PFSK-1 (cell line): ENCODE measurements around the gene ADAMTSL4.

Experiments
- FOXP2 ChIP-seq: optimal IDR thresholded peaks from 2 replicates; pipeline ENCODE3; 2011; ENCODE audit warnings: borderline replicate concordance, control low read depth, inconsistent platforms; ENCODE audit not compliant: insufficient read depth; ENCODE audit errors: extremely low read length, extremely low read depth
- POLR2AphosphoS5 ChIP-seq: IDR thresholded peaks from 2 replicates; pipeline ENCODE4 v1.6.1; 2012; ENCODE audit warnings: low read depth, mild to moderate bottlenecking, control low read depth, low read length, moderate library complexity
- SIN3A ChIP-seq: IDR thresholded peaks from 2 replicates; pipeline ENCODE4 v1.6.1; 2012; ENCODE audit warnings: mild to moderate bottlenecking, low read length, moderate library complexity, borderline replicate concordance; ENCODE audit not compliant: insufficient read depth
- TAF1 ChIP-seq: IDR thresholded peaks from 2 replicates; pipeline ENCODE4 v1.6.1; 2012; ENCODE audit warnings: low read length, control low read depth, borderline replicate concordance; ENCODE audit not compliant: insufficient read depth
- TF ChIP-seq, protein P1 (sequence below), 2 experiments: IDR thresholded peaks; 2 replicates each; pipeline versions ENCODE4 v1.6.1 to v1.8.0; 2011 to 2012; ENCODE audit warnings: low read depth in 2 of 2, low read length in 2 of 2, control low read depth in 1 of 2, inconsistent platforms in 1 of 2, mild to moderate bottlenecking in 1 of 2, moderate library complexity in 1 of 2; ENCODE audit not compliant: insufficient read depth in 1 of 2

The ADAMTSL4 gene

DNA sequence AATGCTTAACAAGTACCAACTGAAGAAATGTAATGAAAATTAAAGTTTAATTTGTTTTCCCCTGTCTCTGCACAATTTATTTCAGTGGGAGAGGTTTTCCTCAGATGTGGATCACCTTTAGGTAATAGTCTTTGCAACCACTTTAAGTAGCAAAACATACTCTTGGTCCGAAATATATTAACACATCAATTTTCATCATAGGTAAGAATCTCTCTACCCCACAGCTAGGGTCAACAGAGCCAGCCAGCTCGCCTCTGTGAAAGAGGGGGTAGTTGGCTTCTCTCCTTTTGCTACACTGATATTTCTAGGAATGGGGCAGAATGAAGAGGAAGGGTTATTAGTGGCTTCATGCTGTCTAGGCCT is 55.0 kb downstream of the ADAMTSL4 start:
- TF ChIP-seq, protein P1, sequence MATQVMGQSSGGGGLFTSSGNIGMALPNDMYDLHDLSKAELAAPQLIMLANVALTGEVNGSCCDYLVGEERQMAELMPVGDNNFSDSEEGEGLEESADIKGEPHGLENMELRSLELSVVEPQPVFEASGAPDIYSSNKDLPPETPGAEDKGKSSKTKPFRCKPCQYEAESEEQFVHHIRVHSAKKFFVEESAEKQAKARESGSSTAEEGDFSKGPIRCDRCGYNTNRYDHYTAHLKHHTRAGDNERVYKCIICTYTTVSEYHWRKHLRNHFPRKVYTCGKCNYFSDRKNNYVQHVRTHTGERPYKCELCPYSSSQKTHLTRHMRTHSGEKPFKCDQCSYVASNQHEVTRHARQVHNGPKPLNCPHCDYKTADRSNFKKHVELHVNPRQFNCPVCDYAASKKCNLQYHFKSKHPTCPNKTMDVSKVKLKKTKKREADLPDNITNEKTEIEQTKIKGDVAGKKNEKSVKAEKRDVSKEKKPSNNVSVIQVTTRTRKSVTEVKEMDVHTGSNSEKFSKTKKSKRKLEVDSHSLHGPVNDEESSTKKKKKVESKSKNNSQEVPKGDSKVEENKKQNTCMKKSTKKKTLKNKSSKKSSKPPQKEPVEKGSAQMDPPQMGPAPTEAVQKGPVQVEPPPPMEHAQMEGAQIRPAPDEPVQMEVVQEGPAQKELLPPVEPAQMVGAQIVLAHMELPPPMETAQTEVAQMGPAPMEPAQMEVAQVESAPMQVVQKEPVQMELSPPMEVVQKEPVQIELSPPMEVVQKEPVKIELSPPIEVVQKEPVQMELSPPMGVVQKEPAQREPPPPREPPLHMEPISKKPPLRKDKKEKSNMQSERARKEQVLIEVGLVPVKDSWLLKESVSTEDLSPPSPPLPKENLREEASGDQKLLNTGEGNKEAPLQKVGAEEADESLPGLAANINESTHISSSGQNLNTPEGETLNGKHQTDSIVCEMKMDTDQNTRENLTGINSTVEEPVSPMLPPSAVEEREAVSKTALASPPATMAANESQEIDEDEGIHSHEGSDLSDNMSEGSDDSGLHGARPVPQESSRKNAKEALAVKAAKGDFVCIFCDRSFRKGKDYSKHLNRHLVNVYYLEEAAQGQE (IDR thresholded peaks at IDR 0.05; ENCODE audit: insufficient read depth in 1 of 2, low read depth in 2 of 2, low read length in 2 of 2), result no peak
- no peak for TF ChIP-seq SIN3A
- no peak; the same call in 1 of the 2 replicates for TF ChIP-seq POLR2AphosphoS5
- TF ChIP-seq TAF1, result no peak
- TF ChIP-seq FOXP2, result no peak

DNA sequence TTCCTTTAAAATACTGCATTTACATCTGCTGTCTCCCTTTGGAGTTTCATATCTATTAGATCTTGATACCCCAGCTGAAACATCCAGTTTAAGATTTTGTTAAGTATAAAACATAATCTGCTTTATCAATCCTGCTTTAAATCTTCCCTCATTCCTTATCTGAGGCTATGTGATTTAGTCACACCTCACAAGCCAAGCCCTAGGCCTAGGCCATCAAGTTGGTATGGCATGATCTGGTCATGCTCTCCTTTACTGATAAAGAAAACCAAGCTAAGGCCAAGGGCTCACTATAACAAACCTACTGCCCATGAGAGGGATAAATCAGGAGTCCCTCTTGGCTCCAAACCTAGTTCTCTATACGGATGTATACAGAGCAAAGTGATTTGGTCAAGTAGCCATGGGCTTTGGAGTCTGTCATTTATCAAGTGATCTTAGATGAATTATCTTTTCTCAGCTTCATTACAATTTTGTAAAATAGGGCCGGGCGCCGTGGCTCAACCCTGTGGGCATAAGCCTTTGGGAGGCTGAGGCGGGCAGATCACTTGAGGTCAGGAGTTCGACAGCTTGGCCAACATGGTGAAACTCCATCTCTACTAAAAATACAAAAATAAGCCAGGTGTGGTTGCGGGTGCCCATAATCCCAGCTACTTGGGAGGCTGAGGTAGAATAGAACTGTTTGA is 57.4 kb downstream of the ADAMTSL4 start:
- TF ChIP-seq TAF1, result no peak
- TF ChIP-seq, protein P1 (IDR thresholded peaks at IDR 0.05; ENCODE audit: insufficient read depth in 1 of 2, low read depth in 2 of 2, low read length in 2 of 2), result no peak

DNA sequence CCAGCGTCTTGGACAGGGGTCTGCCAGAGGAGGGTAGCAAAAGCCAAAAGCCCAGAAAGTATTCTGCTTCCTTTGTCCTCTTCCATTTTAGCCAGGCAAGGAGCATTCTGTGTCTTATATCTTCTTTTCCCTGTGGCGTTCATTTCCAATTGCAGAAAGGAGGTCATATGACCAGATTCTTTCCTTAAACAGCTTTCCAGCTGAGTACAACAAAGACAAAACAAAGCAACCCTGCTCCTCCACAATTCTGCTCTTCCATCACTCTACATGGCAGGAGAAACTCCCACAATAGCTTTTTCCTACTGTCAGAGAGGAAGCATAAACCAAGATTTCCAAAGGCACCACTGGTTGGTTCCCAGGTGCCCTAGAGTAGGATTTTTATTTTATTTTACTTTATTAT is 60.5 kb downstream of the ADAMTSL4 start:
- TF ChIP-seq TAF1 (no peak), FOXP2 (no peak), SIN3A (no peak), POLR2AphosphoS5 (no peak)
- TF ChIP-seq, protein P1 (IDR thresholded peaks at IDR 0.05; ENCODE audit: insufficient read depth in 1 of 2, low read depth in 2 of 2, low read length in 2 of 2), result no peak
